HUES64 (cell line): ENCODE data around the gene CACNA1S.

Experiments used
- H3K27ac ChIP-seq: 2 replicates; pipeline ENCODE4 v1.7.0; 2013; ENCODE audit warnings: low read depth, low read length, inconsistent platforms
- H3K27me3 ChIP-seq: 2 replicates; pipeline ENCODE4 v1.6.1; 2013; ENCODE audit warnings: mild to moderate bottlenecking, low read length; ENCODE audit not compliant: insufficient read depth
- H3K36me3 ChIP-seq: 2 replicates; pipeline ENCODE4 v1.6.1; 2013; ENCODE audit warnings: mild to moderate bottlenecking, low read length; ENCODE audit not compliant: insufficient read depth
- H3K4me1 ChIP-seq: 2 replicates; pipeline ENCODE4 v1.6.1; 2013; ENCODE audit warnings: mild to moderate bottlenecking, low read length, moderate library complexity; ENCODE audit not compliant: insufficient read depth
- H3K4me3 ChIP-seq: 2 replicates; pipeline ENCODE4 v1.5.1; 2013; ENCODE audit warnings: mild to moderate bottlenecking, low read length, moderate library complexity
- H3K9ac ChIP-seq: 2 replicates; pipeline ENCODE4 v1.6.1; 2013; ENCODE audit warnings: mild to moderate bottlenecking, low read depth, low read length
- H3K9me3 ChIP-seq: 2 replicates; pipeline ENCODE4 v1.6.1; 2013; ENCODE audit warnings: low read depth, low read length; ENCODE audit not compliant: insufficient read depth
- WGBS: fragments of 150-250, 120-280 bp; methylation state at CpG from one replicate; pipeline ENCODE4 v1.1.7; 2013; ENCODE audit warnings: missing lambda C conversion rate; 5-methylcytosine and 5-hydroxymethylcytosine counted together

CACNA1S gene

DNA sequence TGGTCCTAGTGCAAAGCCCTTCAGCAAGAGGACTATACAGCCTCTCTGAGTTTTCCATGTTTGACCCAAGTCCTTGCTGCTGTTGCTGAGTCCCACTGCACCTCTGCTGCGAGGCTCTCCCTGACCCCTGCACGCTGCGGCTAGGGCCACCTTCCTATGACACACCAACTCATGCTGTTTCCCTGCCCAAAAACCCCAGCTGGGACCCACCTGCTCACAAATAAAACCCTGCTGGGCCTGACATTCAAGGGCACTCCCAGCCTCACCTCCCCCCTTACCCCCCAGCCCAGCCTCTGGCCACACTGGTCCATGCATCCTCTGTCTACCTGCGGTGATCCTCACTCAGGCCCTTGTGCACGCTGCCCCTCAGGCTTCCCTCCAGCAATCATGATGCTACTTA lies 27.1 kb upstream of the CACNA1S start:
- Histone ChIP-seq H3K4me1 (no peaks in the 10 kb centered on the region), H3K9me3 (no peaks in the 10 kb centered on the region), H3K4me3 (no peak overlapping the region), H3K36me3 (peaks cover 100% of the 10 kb centered on the region), H3K27me3 (no peaks in the 10 kb centered on the region), H3K27ac (no peak overlapping the region), H3K9ac (no peak overlapping the region)
- WGBS, result 94% methylated on average over 5 of the region's 5 CpGs

DNA sequence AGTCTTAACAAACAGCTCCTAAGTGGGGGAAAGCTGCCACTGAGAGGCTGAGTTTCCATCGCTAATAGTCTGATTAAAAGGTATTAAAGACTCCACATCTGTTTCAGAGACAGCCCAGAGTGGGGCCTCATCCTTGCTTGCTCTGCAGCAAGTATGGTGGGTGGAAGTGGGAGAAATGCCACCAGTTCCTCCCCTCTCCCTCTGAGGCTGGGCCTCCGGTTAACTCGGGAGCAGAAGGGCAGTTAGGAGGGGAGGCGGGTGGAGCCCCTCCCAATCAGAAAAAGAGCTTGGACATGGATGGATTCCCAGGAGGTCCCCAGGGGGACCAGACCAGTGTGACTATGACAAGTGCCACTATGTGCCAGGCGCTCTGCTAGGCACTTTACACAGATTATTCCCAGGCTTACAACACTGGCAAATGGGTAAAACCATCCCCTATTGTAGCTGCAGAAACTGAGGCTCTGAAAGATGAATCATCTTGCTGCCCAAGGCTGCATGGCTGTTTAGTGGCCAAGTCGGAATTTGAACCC lies 26.1 kb upstream of the CACNA1S start:
- H3K27ac ChIP-seq, result no peak overlapping the region
- H3K4me1 ChIP-seq, result no peaks in the 10 kb centered on the region
- H3K27me3 ChIP-seq, result no peaks in the 10 kb centered on the region
- 96% methylated on average over 6 of the region's 6 CpGs for WGBS
- no peaks in the 10 kb centered on the region for H3K9me3 ChIP-seq
- H3K4me3 ChIP-seq, result no peak overlapping the region
- peaks cover 94% of the 10 kb centered on the region for H3K36me3 ChIP-seq
- no peak overlapping the region for H3K9ac ChIP-seq

DNA sequence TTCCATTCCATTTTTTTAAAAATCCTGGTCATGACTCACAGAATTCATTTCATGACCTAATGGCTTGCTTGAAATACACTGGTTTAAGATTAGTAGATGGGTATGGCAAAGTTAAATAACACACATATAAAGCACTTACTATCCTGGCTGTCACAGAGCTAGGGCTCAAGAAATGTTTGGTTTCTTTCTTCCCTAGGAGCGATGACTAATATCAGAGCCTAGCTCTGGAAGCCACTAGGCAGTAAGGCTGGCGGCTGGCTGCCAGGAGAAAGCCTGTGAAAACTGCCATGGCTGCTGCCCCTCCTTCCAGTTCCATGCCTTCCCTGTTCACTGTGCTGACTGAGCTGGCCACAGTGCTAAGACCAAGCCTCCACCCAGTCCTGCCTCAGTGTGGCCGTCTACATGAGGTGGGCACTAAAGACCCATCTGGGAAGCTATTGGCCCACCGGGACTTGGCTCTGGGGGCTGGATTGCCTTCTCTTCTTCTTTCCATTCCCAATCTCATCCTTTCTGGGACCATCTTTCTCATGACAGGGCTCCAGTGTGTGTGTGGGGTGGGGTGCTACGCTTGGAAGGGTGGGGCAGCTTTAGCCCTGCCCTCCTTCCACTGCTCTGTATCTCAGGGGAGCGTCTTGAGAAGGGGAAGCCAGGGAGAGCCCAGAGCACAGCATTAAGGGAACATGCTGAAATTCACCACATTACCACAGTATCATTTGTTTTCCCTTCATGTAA lies 25.5 kb upstream of the CACNA1S start:
- H3K27ac ChIP-seq, result no peak overlapping the region
- 96% methylated on average over 5 of the region's 6 CpGs for WGBS
- peaks cover 88% of the 10 kb centered on the region for H3K36me3 ChIP-seq

DNA sequence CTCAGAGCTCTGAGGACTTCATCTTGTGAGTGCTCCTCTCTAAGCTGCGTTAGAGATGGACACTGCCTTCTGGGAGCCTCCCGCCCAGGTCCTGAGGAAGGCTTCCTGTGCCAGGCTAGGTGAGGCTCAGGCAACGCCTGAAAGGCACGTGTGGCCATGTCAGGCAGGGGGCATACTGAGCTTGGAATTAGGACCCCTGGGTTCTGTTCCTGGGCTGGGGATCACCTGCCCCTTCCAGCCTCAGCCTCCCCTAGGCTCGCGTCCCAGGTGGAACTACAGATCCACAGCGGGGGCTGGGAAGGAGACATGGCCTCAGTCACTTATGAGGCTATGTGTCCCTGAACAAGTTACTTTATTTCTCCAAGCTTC lies 24.8 kb upstream of the CACNA1S start:
- no peaks in the 10 kb centered on the region for H3K4me1 ChIP-seq
- no peak overlapping the region for H3K27ac ChIP-seq
- H3K27me3 ChIP-seq, result no peaks in the 10 kb centered on the region
- no peak overlapping the region for H3K9ac ChIP-seq
- H3K9me3 ChIP-seq, result no peaks in the 10 kb centered on the region
- 95% methylated on average over 7 of the region's 7 CpGs for WGBS
- peaks cover 80% of the 10 kb centered on the region for H3K36me3 ChIP-seq
- no peak overlapping the region for H3K4me3 ChIP-seq

More for the DNA sequence above, 25.5 kb upstream of the CACNA1S start:
- Histone ChIP-seq H3K27me3 (no peaks in the 10 kb centered on the region), H3K9ac (no peak overlapping the region), H3K9me3 (no peaks in the 10 kb centered on the region), H3K4me1 (no peaks in the 10 kb centered on the region), H3K4me3 (no peak overlapping the region)

DNA sequence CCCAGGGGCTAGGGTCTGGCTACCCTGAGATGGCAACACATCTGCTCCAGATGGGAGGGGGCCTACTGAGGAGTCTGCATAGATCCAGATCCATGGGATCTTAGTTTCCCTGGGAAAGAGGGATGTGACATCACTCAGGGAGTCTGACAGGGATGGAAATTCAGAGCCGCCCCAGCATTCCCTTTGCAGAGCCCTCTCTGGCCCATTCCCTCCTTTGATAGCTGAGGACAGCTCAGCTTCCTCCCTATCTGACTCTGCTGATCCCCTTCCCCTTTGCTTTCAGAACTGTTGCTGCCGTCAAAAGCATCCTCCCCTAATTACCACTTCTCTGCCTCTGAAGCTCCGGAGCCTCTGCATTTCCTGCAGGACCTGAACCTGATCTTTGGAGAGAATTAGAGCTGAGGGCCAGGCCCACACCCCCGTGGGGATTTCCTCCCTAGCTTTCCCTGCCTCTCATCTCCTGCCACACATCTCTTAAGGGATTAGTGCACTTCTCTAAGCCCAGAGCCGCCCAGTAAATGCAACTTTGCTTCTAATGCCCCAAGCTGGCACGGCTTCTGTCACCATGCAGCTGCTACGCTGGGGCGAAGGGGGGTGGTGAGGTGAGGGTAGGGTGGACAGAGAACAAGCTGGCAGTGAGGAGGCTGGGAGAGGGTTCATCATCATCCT lies 24.3 kb upstream of the CACNA1S start:
- Histone ChIP-seq H3K27me3 (no peaks in the 10 kb centered on the region), H3K4me3 (no peak overlapping the region), H3K9me3 (no peaks in the 10 kb centered on the region), H3K9ac (no peak overlapping the region), H3K4me1 (no peaks in the 10 kb centered on the region), H3K36me3 (peaks cover 75% of the 10 kb centered on the region), H3K27ac (no peak overlapping the region)
- 94% methylated on average over 8 of the region's 8 CpGs for WGBS

DNA sequence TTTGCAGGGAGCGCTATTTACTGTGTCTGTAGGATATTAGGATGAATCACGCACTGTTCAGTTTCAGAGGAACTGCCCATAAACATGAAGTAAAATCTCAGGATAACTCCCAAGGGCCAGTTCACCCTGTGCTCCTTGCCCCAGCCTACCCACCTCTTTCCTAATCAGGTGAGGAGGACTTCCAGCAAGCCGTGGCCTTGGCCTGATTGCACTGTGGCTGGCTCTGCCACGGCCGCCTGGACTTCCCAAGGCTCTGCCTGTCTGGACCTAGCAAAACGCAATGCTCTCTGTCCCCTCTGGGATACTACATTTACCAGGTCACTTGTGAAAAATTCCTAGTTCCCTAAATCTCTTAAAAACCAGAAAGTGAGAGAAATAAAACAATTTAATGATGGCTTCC lies 22.2 kb upstream of the CACNA1S start:
- peaks cover 54% of the 10 kb centered on the region for H3K36me3 ChIP-seq
- 97% methylated on average over 6 of the region's 6 CpGs for WGBS

DNA sequence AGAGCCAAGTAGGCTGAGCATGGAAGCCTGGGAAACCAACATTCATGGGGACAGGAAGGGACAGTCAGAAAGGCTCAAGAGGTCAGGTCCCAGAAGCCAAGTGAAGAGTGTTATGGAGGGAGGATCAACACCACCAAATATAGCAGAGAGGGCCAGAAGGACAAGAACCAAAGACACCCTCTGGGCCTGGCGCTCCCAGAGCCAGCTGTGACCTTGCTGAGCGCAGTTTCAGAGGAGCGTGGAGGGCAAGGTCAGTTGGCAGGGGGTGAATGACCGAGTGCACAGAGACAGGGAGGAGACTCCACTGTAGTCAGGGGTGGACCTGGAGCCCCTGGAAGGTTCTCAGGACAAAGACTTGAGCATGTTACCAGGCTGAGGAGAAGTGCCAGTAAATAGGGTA lies 19.2 kb upstream of the CACNA1S start:
- no peak overlapping the region for H3K9ac ChIP-seq
- 66% methylated on average over 4 of the region's 4 CpGs for WGBS
- no peak overlapping the region for H3K4me3 ChIP-seq
- no peak overlapping the region for H3K27ac ChIP-seq
- H3K9me3 ChIP-seq, result no peaks in the 10 kb centered on the region
- peaks cover 24% of the 10 kb centered on the region for H3K36me3 ChIP-seq
- peaks cover 5% of the 10 kb centered on the region for H3K4me1 ChIP-seq
- no peaks in the 10 kb centered on the region for H3K27me3 ChIP-seq

More for the DNA sequence above, 22.2 kb upstream of the CACNA1S start:
- H3K27me3 ChIP-seq, result no peaks in the 10 kb centered on the region
- no peak overlapping the region for H3K27ac ChIP-seq
- H3K9me3 ChIP-seq, result no peaks in the 10 kb centered on the region
- H3K4me3 ChIP-seq, result no peak overlapping the region
- no peaks in the 10 kb centered on the region for H3K4me1 ChIP-seq
- no peak overlapping the region for H3K9ac ChIP-seq

DNA sequence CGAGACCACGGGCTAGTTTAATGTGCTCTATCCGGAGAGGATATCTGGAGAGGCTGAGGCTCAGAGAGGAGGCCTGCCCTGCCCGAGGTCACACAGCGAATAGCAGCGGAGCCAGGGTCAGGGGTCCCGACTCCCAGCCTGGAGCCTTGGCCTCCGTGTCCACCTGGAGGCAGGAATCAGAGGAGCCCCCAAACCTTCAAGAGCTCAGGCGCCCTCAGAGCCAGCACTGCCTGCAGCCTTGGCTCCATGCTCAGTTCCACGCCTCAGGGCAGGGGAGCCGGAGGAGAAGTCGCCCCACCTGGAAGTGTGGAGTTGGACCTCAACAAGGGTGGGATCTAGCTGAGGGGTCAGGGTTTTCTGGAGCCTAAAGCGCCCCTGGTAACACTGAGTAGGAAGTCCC lies 16.7 kb upstream of the CACNA1S start:
- Histone ChIP-seq H3K27ac (no peak overlapping the region), H3K9ac (no peak overlapping the region), H3K4me3 (no peak overlapping the region), H3K36me3 (no peaks in the 10 kb centered on the region), H3K4me1 (peaks cover 5% of the 10 kb centered on the region), H3K9me3 (no peaks in the 10 kb centered on the region), H3K27me3 (no peaks in the 10 kb centered on the region)
- WGBS, result 94% methylated on average over 13 of the region's 13 CpGs

DNA sequence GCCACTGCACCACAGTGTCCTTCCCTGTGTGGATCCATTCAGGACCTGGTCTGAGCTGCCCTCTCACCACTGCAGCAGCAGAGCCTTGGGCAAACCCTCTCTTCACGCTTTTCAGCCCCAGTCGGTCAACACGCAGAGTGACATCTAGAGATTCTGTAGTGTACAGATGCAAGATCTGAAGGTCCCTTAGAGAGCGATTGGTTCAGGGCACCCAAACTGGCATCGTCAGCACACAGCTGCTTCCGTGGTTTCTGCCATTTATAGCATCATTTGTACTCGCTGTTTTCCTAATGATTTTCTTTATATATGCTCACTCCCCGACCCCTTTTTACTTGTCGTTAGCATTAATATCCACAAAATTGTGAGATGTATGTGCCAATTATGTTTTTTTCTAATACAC lies 16.2 kb upstream of the CACNA1S start:
- H3K4me1 ChIP-seq, result peaks cover 5% of the 10 kb centered on the region
- H3K9ac ChIP-seq, result no peak overlapping the region
- no peak overlapping the region for H3K4me3 ChIP-seq
- no peak overlapping the region for H3K27ac ChIP-seq
- WGBS, result 96% methylated on average over 8 of the region's 9 CpGs
- H3K27me3 ChIP-seq, result no peaks in the 10 kb centered on the region
- H3K9me3 ChIP-seq, result no peaks in the 10 kb centered on the region
- H3K36me3 ChIP-seq, result no peaks in the 10 kb centered on the region

DNA sequence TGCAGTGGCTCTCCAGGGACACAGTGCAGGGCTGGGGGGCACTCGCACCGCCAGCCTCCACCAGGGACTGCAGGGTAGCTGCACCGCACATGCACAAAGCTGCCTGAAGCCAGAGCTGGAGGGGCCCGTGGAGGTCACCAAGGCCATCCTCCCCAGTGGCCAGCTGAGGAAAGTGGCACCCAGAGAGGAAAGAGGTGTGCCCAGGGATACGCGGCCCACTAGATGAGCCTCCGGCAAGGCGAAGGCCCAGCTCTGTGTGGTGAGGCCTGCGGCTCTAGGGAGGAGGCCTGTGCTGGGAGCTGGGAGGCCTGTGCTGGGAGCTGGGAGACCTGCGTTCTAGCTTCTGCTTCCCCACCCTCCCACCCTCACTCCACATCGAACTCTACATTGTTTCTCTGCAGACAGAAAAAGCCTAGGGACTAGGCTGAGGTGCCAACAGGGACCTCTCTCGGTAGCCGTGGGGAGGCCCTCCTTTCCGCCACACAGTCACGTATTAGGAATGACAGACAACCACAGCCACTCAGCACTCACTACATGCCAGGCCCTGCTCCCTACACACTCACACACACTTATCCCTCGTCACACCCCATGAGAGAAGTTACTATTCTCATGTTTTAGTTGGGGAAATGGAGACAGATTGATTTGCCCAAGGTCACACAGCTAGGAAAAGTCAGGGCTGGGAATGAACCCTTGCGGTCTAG lies 15.7 kb upstream of the CACNA1S start:
- Histone ChIP-seq H3K9ac (no peak overlapping the region), H3K4me1 (peaks cover 5% of the 10 kb centered on the region), H3K27me3 (no peaks in the 10 kb centered on the region), H3K27ac (no peak overlapping the region), H3K9me3 (no peaks in the 10 kb centered on the region), H3K4me3 (no peak overlapping the region), H3K36me3 (no peaks in the 10 kb centered on the region)
- WGBS, result 89% methylated on average over 16 of the region's 17 CpGs
